Peyer's patch (tissue), 4 donors: ENCODE results near the gene TUBGCP2.

ENCODE experiments used
- POLR2A ChIP-seq, 2 donors: fragments of 450-650 bp; IDR thresholded peaks; one replicate each; pipeline ENCODE4 v1.5.1; 2017; ENCODE audit warnings: antibody characterized with exemption in 2 of 2, mild to moderate bottlenecking in 2 of 2, moderate library complexity in 2 of 2
- TF ChIP-seq, protein P1 (sequence below), 6 experiments: fragments of 450-650 bp in 4 of 6; fragments of 200-600 bp in 2 of 6; sonication (generic) in 1 of 6; IDR thresholded peaks; one replicate each; pipeline ENCODE4 v1.5.1; 2017 to 2019; ENCODE audit warnings: antibody characterized with exemption in 6 of 6, mild to moderate bottlenecking in 3 of 6, moderate library complexity in 1 of 6

DNA sequence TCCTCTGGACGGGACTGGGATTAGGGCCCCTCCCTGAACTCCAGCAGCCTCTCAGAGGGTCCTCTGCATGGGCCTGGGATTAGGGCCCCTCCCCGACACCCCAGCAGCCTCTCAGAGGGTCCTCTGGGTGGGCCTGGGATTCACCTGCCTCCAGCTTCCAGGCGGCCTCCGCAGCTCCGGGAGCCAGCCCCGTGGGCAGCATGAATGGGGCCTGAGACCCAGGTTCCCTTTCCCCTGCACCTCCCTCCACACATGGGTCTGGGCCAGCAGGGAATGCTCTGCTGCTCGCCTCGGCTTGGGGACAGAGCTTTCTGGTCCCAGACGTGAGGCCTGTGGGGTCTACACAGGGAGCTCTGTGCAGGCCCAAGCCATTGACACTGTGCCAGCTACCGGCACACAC lies 5.5 kb downstream of the TUBGCP2 start:
- TF ChIP-seq, protein P1, sequence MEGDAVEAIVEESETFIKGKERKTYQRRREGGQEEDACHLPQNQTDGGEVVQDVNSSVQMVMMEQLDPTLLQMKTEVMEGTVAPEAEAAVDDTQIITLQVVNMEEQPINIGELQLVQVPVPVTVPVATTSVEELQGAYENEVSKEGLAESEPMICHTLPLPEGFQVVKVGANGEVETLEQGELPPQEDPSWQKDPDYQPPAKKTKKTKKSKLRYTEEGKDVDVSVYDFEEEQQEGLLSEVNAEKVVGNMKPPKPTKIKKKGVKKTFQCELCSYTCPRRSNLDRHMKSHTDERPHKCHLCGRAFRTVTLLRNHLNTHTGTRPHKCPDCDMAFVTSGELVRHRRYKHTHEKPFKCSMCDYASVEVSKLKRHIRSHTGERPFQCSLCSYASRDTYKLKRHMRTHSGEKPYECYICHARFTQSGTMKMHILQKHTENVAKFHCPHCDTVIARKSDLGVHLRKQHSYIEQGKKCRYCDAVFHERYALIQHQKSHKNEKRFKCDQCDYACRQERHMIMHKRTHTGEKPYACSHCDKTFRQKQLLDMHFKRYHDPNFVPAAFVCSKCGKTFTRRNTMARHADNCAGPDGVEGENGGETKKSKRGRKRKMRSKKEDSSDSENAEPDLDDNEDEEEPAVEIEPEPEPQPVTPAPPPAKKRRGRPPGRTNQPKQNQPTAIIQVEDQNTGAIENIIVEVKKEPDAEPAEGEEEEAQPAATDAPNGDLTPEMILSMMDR (IDR thresholded peaks at IDR 0.05) = no peak
- no peak for TF ChIP-seq POLR2A (IDR thresholded peaks at IDR 0.05)
